Progenitor cell of endocrine pancreas (in vitro differentiated cells): ENCODE measurements around the gene AEN. TPM values are rescaled to one million over a fixed set of nuclear protein-coding genes. Genes with fewer than 3 reads are reported as not detected.

Experiments used
- DNase-seq: peaks from one replicate; pipeline ENCODE4 v3.0.0; 2021; ENCODE audit warnings: low spot score; ENCODE audit not compliant: unreplicated experiment
- H3K27ac Mint-ChIP-seq: 2 replicates; pipeline ENCODE4 v1.8.0; 2021; ENCODE audit warnings: mild to moderate bottlenecking, moderate library complexity, mixed read lengths
- H3K27me3 Mint-ChIP-seq: 2 replicates; pipeline ENCODE4 v1.8.0; 2021; ENCODE audit warnings: mixed read lengths
- H3K36me3 Mint-ChIP-seq: 2 replicates; pipeline ENCODE4 v1.8.0; 2022; ENCODE audit warnings: mixed read lengths; ENCODE audit not compliant: insufficient read depth
- H3K4me1 Mint-ChIP-seq: 2 replicates; pipeline ENCODE4 v1.8.0; 2021; ENCODE audit warnings: low read depth, mixed read lengths
- H3K4me3 Mint-ChIP-seq: 2 replicates; pipeline ENCODE4 v1.8.0; 2021; ENCODE audit warnings: low read depth, mild to moderate bottlenecking, moderate library complexity, mixed read lengths
- H3K9me3 Mint-ChIP-seq: 2 replicates; pipeline ENCODE4 v1.8.0; 2021; ENCODE audit warnings: low read depth, mixed read lengths
- total RNA-seq: library from RNA; stranded (reverse); gene quantifications from 2 replicates; pipeline ENCODE4 v1.2.1, GENCODE V29; 2021
- TF ChIP-seq, protein P1 (sequence below): fragments of 200-600 bp; sonication (generic); IDR thresholded peaks from one replicate; pipeline ENCODE4 v1.5.0; 2021; ENCODE audit warnings: antibody characterized with exemption, mild to moderate bottlenecking; ENCODE audit not compliant: unreplicated experiment

The AEN gene
- total RNA-seq, 1 donor from 2014 or later = 28.2 TPM

DNA sequence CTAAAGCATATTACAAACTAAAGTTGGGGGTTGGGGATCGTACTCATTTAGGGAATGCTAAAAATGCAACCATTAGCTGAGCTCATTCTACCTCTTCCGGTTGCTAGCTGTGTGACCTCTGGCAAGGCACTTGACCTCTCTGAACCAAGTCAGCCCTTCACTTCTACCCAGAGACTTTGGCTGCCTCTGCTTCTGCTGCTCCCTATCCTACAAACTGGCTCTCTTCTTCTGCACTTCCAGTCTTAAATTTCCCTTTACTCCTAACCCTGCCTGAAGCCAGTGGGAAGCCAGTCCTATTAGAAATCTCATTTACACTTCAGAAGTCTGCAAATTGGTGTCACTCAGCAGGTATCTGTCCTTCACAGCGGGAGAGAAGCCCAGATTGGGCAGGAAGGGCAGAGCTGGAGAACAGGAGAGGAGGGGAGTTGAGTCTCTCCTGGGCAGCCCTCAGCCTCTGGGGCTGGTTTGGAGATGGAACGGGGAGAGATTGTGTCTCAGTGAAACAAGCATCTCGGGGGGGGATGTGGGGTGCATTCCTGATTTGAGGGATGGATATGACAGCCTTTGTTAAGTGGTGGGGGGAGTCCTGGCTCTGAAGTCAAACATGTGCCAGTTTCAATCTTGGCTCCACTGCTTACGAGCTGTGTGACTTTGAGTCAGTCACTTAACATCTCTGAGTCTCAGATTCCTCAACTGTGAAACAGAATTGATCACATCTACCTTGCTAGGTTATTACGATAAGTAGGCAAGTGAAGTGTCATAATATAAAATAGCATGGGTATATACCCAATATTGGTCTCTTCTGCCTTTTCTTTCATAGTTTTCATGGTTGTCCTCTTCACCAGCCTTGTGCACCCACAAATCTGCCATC, 7.8 kb upstream of the AEN start:
- H3K27me3 Mint-ChIP-seq = peaks cover 34% of the 10 kb centered on the region
- H3K9me3 Mint-ChIP-seq = no peaks in the 10 kb centered on the region
- no peak for DNase-seq
- TF ChIP-seq, protein P1, sequence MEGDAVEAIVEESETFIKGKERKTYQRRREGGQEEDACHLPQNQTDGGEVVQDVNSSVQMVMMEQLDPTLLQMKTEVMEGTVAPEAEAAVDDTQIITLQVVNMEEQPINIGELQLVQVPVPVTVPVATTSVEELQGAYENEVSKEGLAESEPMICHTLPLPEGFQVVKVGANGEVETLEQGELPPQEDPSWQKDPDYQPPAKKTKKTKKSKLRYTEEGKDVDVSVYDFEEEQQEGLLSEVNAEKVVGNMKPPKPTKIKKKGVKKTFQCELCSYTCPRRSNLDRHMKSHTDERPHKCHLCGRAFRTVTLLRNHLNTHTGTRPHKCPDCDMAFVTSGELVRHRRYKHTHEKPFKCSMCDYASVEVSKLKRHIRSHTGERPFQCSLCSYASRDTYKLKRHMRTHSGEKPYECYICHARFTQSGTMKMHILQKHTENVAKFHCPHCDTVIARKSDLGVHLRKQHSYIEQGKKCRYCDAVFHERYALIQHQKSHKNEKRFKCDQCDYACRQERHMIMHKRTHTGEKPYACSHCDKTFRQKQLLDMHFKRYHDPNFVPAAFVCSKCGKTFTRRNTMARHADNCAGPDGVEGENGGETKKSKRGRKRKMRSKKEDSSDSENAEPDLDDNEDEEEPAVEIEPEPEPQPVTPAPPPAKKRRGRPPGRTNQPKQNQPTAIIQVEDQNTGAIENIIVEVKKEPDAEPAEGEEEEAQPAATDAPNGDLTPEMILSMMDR = no peak
- H3K4me1 Mint-ChIP-seq = peaks cover 12% of the 10 kb centered on the region
- H3K36me3 Mint-ChIP-seq = no peaks in the 10 kb centered on the region
- H3K27ac Mint-ChIP-seq = peak overlapping the region; percentile 26
- H3K4me3 Mint-ChIP-seq = no peak overlapping the region

DNA sequence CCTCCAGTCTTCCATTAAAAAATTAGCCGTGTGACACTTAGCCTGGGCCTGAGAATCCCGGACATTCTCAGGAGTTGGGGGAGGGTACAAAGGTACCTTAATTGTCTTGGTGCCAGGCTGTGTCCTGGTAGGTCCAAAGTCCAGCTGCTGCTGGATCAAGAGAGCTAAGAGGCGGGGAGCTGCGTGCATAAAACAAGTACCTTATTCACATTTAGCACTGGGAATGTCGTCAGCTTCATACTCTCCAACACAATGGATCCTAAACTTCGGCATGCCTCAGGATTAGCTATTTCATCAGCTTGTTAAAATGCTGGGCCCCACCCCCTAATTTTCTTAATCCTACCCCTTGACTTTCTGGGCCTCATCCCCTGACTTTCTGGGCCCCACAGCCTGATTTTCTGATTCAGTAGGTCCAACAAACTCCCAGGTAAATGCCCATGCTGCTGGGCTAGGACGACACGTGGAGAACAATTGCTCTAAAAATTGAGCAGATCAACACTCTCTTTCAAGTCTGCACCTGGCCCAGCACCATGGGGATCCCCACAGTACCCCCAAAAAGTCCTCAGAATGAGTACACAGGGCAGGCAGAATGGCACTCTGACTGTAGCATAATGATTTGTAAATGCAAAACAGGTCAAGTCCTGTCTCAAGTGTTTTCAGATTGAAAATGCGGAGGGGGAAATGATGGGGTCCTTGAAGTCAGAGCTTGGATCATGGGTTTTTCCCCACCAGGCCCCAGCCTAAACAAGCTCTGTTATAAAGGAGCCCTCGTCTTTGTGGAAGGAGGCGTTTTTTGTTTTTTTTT, 5.6 kb upstream of the AEN start:
- DNase-seq = no peak
- Mint-ChIP-seq H3K27ac (peak overlapping the region; percentile 91), H3K4me3 (no peak overlapping the region), H3K36me3 (no peaks in the 10 kb centered on the region), H3K4me1 (peaks cover 12% of the 10 kb centered on the region), H3K9me3 (no peaks in the 10 kb centered on the region), H3K27me3 (peaks cover 17% of the 10 kb centered on the region)
- TF ChIP-seq, protein P1 = no peak

DNA sequence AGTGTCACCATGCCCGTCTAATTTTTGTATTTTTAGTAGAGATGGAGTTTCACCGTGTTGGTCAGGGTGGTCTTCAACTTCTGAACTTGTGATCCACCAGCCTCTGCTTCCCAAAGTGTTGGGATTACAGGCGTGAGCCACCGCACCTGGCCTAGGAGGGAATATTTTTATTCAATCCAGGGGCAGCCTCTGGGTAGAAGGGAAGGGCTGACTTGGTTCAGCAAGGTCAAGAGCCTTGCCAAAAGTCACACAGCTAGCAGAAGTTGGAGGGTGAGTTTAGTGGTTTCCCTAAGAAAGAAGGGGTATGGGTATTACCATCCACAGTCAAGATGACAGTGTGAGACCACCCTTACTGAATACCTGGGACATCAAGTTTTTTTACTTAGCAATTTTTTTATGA, 4.9 kb upstream of the AEN start:
- Mint-ChIP-seq H3K9me3 (no peaks in the 10 kb centered on the region), H3K4me1 (peaks cover 15% of the 10 kb centered on the region), H3K4me3 (no peak overlapping the region), H3K36me3 (no peaks in the 10 kb centered on the region), H3K27me3 (peaks cover 12% of the 10 kb centered on the region), H3K27ac (no peak overlapping the region)
- TF ChIP-seq, protein P1 = no peak
- no peak for DNase-seq

DNA sequence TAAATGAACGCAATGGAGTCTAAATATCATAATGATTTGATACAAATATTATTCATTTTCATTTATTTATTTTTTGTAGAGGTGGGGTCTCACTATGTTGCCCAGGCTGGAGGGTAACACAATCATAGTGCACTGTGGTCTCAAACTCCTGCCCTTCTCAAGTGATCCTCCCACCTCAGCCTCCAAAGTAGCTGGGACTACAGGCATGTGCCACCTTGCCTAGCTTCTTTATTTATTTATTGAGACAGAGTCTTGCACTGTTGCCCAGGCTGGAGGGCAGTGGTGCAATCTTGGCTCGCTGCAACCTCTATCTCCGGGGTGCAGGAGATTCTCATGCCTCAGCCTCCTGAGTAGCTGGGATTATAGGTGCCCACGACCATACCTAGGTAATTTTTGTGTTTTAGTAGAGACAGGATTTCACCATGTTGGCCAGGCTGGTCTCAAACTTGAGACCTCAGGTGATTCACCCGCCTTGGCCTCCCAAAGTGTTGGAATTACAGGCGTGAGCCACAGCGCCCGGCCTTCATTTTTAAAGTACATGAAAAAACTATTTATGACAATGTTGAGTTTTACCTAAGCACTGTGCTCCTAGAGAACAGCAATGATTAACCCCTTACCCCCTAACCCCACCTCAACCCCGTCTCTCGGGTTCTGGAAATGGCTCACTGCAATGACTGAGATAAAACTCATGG, 4.0 kb upstream of the AEN start:
- peaks cover 21% of the 10 kb centered on the region for H3K4me1 Mint-ChIP-seq
- peaks cover 12% of the 10 kb centered on the region for H3K27me3 Mint-ChIP-seq
- H3K9me3 Mint-ChIP-seq = no peaks in the 10 kb centered on the region
- TF ChIP-seq, protein P1 = no peak
- H3K27ac Mint-ChIP-seq = no peak overlapping the region
- no peak for DNase-seq
- H3K36me3 Mint-ChIP-seq = no peaks in the 10 kb centered on the region
- no peak overlapping the region for H3K4me3 Mint-ChIP-seq

DNA sequence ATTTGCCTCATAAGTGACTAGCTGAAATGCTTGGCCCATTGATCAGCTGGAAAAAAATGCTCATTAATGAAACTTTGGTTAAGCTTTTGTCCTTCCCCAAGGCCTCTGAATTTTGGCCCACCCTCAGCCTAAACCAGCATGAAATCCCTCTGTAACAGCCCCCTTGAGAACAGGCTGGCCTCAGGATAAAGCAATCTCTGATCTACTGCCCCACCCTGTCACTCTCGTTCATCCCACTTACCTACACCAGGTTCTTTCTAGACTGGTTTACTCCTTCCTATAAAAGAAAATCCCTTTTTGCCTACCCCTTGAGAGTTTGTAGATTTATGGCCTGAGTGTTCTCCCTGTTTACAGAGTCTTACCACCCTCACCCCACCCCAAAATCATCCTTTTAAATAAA, 3.4 kb upstream of the AEN start:
- H3K27ac Mint-ChIP-seq = no peak overlapping the region
- TF ChIP-seq, protein P1 = no peak
- no peak overlapping the region for H3K4me3 Mint-ChIP-seq
- H3K36me3 Mint-ChIP-seq = no peaks in the 10 kb centered on the region
- no peaks in the 10 kb centered on the region for H3K9me3 Mint-ChIP-seq
- H3K27me3 Mint-ChIP-seq = peaks cover 11% of the 10 kb centered on the region
- no peak for DNase-seq
- H3K4me1 Mint-ChIP-seq = peaks cover 27% of the 10 kb centered on the region
